ENCODE measurements around the gene NHS.

Gene NHS

DNA sequence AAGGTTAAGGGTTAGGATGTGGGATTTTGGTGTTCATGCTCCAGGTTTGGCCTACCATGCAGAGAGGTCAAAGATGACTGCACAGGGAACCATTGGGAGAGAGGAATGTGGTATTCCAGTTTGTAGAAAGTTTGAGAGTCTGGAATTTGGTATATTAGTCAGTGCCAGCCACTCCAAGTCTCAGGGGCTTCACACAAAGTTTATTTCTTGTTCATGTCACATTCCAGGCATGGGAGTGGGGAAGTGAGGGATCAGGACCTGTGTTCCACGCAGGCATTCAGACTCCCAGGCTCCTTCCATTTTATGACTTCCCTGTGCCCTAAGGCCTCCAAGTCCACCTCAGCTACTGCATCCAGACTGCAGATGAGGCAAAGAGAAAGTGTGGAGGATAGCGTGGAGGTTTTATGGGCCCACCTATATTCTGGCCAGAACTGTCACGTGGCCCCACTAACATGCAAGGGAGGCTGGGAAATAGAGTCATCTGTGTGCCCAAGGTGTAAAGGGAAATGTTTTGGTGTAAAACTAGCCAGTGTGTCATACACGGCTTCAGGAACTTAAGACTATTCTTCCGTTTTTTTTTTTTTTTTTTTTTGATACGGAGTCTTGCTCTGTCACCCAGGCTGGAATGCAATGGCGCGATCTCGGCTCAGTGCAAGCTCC is 221.7 kb downstream of the NHS start:
- DNase-seq (ENCODE audit: insufficient read length, low spot score) = no peak
- no peak for TF ChIP-seq CTCF (IDR thresholded peaks at IDR 0.05; ENCODE audit: insufficient read depth, missing control alignments)
- FAIRE-seq = no peak

- TF ChIP-seq CTCF (IDR thresholded peaks at IDR 0.05; ENCODE audit: insufficient read depth, missing control alignments) = no peak
- DNase-seq (ENCODE audit: insufficient read length, low spot score) = no peak
- no peak for FAIRE-seq
These were observed 222.3 kb downstream of the NHS start for GRCh38 chrX:17597327-17597726.

- FAIRE-seq (no peak), DNase-seq (ENCODE audit: insufficient read length, low spot score) (no peak)
- no peak for TF ChIP-seq CTCF (IDR thresholded peaks at IDR 0.05; ENCODE audit: insufficient read depth, missing control alignments)
These were observed 222.9 kb downstream of the NHS start for GRCh38 chrX:17597836-17598439.

GRCh38 chrX:17601441-17602200 is 226.6 kb downstream of the NHS start:
- FAIRE-seq (peak; percentile 68), DNase-seq (ENCODE audit: insufficient read length, low spot score) (no peak)
- no peak for TF ChIP-seq CTCF (IDR thresholded peaks at IDR 0.05; ENCODE audit: insufficient read depth, missing control alignments)

- TF ChIP-seq CTCF (IDR thresholded peaks at IDR 0.05; ENCODE audit: insufficient read depth, missing control alignments) = no peak
- no peak for FAIRE-seq
These were observed 227.2 kb downstream of the NHS start for GRCh38 chrX:17602245-17602644.

GRCh38 chrX:17603196-17603595 is 228.2 kb downstream of the NHS start:
- FAIRE-seq = no peak
- DNase-seq (ENCODE audit: insufficient read length, low spot score) = no peak
- no peak for TF ChIP-seq CTCF (IDR thresholded peaks at IDR 0.05; ENCODE audit: insufficient read depth, missing control alignments)

More at GRCh38 chrX:17602245-17602644, 227.2 kb downstream of the NHS start:
- DNase-seq (ENCODE audit: insufficient read length, low spot score) = no peak

All from D721Med (cell line).